Fibroblast of the conjunctiva (primary cell): ENCODE results near the gene KEL.

Experiments
- DNase-seq: peaks from one replicate; pipeline ENCODE4 v3.0.0-alpha.2; 2010; ENCODE audit warnings: low read depth

The KEL gene

DNA sequence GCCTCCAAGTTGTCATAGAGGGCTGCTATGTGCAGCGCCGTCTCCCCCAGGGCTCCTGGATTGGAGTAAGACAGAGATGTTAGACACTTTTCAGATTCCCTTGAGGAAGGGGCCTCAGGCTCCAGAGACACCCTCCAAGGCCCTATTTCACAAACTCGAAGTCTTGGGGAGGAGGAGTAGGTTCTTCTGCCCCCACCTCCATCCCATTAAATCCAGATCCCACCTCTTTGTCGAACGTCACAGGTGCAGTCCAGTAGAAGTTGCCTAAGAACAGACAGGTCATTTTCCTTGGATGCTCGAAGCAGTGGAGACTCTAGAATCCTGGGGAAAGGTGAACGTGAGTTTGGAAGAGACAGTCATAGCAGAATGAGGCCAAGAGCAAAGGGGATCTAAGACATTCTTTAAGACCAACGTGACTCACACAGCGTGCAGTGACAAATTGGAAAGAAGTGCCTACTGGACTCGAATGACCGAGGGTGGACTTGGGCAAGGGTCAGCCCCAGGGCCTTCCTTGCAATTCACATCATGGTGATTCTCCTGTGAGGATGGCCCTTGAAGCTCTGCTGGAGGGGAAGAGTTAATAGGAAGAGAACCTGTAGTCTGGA is 31.9 kb downstream of the KEL start:
- no peak for DNase-seq

DNA sequence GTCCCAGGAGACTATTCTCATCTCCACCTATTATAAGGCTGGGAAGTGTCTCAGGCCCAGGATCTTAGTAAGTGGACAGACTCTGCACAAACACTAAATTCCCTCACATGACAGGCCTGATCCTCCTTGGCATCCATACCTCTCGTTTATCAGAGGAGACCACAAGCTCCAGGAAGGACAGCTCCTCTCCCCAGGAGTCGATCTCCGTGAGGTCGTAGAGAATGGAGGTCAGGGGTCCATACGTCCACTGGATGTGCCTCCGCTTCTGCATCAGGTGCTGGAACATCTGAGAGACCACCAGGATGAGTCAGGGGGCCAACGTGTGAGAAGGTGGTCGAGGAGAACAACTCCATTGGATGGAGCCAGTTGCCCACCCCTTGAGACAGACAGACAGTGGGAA is 34.2 kb downstream of the KEL start:
- DNase-seq, result no peak

DNA sequence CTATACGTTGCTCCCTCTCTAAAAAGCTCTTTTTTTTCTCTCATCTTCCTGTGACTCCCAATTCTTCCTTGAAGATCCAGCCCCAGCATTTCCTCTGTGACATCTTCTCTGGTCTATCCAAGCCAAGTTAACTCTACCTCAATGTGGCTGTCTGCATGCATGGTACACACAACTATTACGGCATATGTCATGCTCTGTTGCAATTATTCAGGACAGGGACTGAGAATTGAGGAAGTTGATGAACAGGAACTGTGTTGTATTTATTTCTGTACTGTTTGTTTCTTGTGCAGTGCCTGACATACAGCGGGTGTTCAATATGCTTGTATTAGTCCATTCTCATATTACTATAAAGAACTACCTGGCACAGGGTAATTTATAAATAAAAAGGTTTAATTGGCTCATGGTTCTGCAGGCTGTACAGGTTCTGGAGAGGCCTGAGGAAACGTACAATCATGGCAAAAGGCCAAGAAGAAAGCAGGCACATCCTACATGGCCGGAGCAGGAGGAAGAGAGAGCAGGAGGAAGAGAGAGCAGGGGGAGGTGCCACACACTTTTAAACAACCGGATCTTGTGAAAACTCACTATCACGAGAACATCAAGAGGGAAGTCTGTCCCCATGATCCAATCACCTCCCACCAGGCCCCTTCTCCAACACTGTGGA is 34.9 kb downstream of the KEL start:
- no peak for DNase-seq

DNA sequence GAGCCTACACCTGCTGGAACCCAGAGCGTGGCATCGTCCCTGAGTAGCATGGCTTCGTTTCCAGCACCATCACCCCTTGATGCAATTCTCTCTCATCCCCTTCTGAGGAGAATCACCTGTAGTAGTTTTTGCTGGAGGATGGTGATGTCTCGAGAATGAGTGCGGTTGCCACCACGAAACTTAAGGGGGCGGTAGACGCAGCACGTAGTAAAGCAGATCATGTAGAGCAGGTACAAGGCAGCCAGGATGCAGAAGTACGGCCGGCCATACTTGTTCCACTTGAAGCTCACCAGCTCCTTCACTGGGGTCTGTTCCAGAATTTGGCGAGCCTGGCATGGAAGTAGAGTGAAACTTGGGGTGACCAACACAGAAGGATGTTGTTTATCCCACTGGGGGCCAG is 36.8 kb downstream of the KEL start:
- DNase-seq, result no peak

- no peak for DNase-seq
Measured at GRCh38 chr7:142923391-142923790, 38.8 kb downstream of the KEL start.

DNA sequence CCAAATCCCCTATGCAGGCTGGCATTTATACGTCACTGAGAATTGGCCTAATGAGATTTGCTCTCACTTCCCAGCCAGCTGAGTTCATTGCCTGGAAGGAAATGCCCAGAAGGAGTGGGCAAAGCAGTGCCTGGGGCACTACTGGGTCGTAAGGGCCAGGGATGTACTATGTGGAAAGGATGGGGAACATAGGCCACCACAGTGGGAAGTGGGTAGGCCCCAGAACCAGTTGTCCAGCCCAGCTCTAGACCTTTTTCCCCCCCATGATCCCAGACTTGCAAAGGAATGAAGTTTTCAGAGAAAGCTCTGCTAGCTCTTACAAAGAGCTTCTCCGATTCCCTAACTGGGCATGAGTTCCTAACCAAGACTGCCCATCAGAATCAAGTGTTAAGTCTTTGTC is 42.5 kb downstream of the KEL start:
- DNase-seq, result no peak

DNA sequence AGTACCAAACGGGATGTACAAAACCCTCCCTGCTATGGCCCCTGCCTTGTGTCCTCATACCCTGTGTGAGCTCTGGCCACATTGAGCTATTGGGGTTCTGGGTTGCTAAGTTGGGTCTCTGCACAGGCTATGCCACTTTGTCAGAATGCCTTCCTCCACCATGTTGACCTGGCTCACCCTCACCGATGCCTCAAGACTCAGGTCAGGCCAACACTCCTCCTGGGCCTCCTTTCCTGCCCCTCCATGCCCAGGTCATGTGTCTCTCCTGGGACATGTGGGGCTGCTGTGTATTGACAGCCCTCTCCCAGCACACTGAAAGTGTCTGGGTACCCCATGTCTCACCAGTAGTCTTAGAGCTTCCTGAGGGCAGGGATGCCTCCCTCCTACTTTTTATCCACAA is 43.3 kb downstream of the KEL start:
- DNase-seq, result no peak

DNA sequence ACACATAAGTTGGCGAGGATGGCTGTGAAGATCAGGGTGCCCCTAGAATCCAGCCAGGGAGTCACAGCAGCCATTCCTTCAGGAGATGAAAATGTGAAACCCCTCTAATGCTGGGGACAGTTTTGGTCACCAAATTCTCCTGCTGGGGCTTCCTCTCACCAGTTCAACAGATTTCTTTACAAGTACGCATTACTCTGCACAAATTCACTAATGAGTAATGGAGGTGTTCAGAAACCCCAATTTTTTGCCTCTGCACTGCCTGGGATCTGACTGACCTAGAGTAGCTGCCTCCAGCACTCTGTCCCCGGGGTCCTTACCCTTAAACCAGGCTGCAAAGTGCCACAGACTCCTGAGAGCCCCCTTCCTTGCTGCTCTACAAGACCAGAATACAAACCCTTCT is 44.7 kb downstream of the KEL start:
- DNase-seq, result no peak

DNA sequence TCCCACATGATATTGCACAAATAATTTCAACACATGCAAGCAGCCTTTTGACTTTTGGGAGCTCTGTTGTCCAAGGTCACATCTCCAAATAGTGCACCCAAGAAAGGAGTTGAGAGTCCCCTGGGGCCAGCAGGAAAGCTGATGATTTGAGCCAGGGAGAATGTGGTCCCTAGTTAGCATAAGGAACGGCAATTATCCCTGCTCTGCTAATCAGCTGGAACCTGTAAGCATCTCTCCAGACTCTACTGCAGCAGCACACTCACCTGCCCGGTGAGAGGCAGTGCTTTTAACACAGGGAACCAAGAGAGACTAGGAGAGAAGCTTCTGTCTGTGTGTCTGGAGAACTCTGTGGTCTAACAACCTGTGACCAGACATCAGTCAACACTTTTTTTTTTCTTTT is 45.7 kb downstream of the KEL start:
- DNase-seq, result no peak

DNA sequence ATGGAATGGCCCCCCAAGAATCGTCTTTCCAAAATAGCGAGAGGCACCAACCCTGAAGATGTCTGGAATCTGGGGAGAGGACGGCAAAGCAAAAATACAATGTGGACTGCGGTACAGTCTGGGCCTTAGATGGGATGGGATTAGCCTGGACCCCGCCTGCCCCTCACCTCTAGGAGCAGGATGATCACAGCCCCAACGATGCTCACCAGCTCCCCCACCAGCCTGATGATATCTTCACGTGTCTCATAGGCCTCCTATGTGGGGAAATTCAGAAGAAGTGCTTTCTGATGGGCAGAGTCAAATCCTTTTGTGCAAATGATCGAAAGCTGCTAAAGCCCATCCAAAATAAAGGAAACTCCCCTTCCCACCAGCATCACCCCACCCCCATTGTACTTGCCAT is 46.8 kb downstream of the KEL start:
- no peak for DNase-seq

DNA sequence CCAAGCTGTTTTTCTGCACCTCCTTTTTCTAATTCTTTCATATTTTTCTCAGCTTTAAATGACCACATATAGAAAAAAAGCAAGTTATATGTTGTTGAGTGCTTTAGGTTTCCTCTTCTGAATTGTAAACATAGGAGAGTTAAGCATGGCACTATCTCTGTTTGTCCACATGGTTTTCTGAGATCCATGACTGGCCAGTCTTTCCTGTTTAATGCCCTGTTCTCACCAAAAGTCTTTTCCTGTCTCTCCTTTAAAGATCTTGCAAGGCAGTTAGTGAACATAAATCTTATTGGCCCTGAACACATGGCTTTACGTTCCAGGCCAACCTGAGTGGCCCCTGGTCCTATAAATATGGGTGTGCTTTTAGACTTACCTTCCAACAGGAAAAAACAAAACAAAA is 48.0 kb downstream of the KEL start:
- no peak for DNase-seq

- no peak for DNase-seq
Measured at GRCh38 chr7:142913566-142913965, 48.6 kb downstream of the KEL start.

- DNase-seq, result no peak
Measured at GRCh38 chr7:142913051-142913450, 49.1 kb downstream of the KEL start.

GRCh38 chr7:142910481-142910880 is 51.7 kb downstream of the KEL start:
- no peak for DNase-seq

GRCh38 chr7:142910031-142910433 is 52.1 kb downstream of the KEL start:
- no peak for DNase-seq

DNA sequence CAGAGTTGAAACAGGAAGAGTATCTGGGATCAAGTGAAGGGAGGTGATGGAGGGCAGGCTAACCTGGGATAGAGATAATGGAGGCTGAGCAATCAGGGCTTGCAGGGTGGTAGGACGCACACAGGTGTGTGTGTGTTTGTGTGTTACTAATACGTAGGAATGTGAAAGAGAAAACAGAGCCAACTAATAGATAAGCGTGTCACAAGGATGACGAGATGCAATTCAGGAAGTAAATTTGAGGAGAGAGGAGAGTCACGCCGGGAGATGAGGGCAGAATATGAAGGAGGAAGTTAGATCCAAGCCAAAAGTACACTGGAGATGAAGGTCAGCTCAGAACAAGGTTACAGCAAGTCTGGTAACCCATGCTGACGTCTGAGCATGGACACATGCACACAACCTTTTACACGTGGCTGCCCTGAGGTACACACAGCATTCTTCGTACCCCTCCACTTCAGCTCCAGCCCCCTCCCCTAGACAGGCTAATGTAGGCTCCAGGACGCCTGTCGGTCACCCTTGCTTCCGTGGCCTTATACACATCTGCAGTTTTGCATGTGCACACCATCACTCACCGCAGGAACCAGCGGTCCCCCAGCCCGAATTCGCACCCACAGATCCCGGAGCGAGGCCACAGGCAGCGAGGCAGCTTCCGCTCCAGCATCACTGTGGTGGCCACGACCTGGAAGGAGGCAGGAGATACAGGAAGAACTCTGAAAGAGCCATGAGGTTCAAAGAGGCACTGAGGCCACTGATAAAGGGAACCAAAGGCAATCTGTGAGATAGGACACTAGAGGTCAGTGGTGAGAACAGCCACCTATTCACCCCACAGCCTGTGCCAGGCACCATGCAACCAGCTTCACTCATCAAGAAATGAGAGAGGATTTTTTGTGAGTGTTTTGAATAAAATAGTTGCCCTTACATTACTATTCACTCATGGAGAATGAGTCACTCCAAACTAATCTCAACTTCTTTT is 53.0 kb downstream of the KEL start:
- no peak for DNase-seq

GRCh38 chr7:142908290-142908689 is 53.9 kb downstream of the KEL start:
- DNase-seq, result no peak

DNA sequence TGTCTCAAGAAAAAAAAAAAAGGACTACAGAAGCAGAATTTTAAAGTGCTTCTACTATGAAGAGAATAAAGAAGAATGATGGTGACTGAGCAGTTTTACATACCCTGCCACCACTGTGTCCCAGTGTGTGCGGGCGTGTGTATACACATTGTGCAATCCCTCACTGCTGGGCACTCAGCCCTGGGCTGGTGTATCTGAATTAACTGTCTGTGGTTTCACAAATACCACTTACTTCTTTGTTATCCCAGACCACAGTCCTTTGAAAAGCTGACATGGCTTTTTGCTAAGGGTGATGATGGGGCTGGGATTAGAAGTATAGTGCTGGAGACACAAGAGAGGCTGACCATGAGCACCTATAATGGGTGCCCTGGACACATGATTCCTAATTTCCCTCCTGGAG is 55.5 kb downstream of the KEL start:
- no peak for DNase-seq

- no peak for DNase-seq
Measured at GRCh38 chr7:142905759-142906158, 56.4 kb downstream of the KEL start.

- DNase-seq, result no peak
Measured at GRCh38 chr7:142904128-142904527, 58.0 kb downstream of the KEL start.

GRCh38 chr7:142901426-142902259 is 60.5 kb downstream of the KEL start:
- DNase-seq, result no peak

- DNase-seq, result no peak
Measured at GRCh38 chr7:142899661-142900060, 62.5 kb downstream of the KEL start.
